ENCODE data around the gene MBOAT2. TPM values are rescaled to one million over a fixed set of nuclear protein-coding genes. Genes with fewer than 3 reads are reported as not detected.

MBOAT2 gene
- total RNA-seq, 2 donors from 2014 or later: 5.2 to 5.8 TPM

DNA sequence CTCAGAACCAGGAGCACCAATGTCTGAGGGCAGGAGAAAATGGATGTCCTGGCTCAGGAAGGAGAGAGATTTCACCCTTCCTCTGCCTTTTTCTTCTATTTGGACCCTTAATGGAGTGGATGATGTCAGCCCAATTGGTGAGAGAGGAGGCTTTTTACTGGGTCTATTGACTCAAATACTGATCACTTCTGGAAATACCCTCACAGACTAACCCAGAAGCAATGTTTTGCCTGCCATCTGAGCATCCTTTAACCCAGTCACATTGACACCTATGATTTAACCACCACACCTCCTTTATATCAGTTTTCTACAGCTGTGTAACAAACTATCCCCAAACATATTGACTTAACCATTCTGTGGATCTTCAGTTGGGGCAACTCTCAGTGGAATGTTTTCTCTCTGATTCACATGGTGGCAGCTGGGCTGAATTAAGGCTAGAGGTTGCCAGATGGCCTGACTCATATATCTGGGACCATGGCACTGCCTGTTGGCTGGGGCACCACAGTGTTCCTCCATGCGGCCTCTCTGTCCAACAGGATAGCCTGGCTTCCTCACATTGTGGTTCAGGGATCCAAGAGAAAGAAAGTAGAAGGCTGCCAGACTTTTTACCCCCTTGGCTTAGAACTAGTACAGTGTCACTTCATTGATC is 18.2 kb upstream of the MBOAT2 start:
- TF ChIP-seq, protein P1, sequence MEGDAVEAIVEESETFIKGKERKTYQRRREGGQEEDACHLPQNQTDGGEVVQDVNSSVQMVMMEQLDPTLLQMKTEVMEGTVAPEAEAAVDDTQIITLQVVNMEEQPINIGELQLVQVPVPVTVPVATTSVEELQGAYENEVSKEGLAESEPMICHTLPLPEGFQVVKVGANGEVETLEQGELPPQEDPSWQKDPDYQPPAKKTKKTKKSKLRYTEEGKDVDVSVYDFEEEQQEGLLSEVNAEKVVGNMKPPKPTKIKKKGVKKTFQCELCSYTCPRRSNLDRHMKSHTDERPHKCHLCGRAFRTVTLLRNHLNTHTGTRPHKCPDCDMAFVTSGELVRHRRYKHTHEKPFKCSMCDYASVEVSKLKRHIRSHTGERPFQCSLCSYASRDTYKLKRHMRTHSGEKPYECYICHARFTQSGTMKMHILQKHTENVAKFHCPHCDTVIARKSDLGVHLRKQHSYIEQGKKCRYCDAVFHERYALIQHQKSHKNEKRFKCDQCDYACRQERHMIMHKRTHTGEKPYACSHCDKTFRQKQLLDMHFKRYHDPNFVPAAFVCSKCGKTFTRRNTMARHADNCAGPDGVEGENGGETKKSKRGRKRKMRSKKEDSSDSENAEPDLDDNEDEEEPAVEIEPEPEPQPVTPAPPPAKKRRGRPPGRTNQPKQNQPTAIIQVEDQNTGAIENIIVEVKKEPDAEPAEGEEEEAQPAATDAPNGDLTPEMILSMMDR (IDR thresholded peaks at IDR 0.05): no peak
- no peaks in the 10 kb centered on the region for H3K9me3 ChIP-seq
- H3K4me1 ChIP-seq: no peaks in the 10 kb centered on the region
- H3K27me3 ChIP-seq: no peaks in the 10 kb centered on the region
- no peak overlapping the region for H3K4me3 ChIP-seq
- no peaks in the 10 kb centered on the region for H3K36me3 ChIP-seq
- no peak overlapping the region for H3K27ac ChIP-seq
- DNase-seq (ENCODE audit: low spot score): no peak

DNA sequence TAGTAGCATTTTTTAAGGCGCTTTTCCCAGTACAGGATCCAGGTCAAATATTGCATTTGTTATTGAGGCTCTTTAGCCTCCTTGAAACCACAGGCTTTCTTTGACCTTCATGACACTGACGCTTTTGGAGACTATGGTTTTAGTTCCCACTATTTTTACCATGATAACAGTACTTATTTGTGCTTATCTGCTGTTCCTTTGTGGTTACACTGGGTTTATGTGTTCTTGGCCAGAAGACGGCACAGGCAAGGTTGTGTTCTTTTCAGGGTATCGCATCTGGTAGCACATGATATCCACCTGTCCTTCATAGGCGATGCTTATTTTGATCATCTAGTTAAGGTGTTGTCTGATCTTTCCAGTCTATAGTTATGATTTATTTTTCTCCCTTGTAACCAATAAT is 16.8 kb upstream of the MBOAT2 start:
- H3K4me1 ChIP-seq: no peaks in the 10 kb centered on the region
- no peak overlapping the region for H3K4me3 ChIP-seq
- DNase-seq (ENCODE audit: low spot score): no peak

DNA sequence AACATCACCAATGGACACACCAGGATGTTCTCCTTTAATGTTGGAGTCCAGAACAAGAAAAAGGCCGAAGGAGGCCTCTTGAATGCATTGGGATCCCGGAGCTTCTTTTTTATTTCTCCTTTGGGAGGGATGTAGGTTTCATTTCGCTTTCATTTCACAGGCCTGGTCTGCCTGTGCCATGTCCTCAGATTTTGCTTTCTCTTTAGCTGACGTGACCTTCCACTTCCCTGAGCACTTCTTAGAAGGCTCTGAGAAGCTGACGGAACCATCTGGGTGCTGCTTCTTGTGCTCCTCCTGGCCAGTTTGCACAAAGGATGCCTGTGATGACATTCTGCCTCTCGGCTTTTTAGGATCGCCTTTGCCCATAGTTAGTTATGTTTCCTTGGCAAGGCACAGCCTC is 15.1 kb upstream of the MBOAT2 start:
- Histone ChIP-seq H3K4me1 (no peaks in the 10 kb centered on the region), H3K4me3 (no peak overlapping the region), H3K27ac (no peak overlapping the region), H3K36me3 (no peaks in the 10 kb centered on the region), H3K27me3 (no peaks in the 10 kb centered on the region), H3K9me3 (no peaks in the 10 kb centered on the region)
- DNase-seq (ENCODE audit: low spot score): no peak
- TF ChIP-seq, protein P1 (IDR thresholded peaks at IDR 0.05): no peak

More for the DNA sequence above, 16.8 kb upstream of the MBOAT2 start:
- Histone ChIP-seq H3K36me3 (no peaks in the 10 kb centered on the region), H3K27me3 (no peaks in the 10 kb centered on the region), H3K27ac (no peak overlapping the region), H3K9me3 (no peaks in the 10 kb centered on the region)
- TF ChIP-seq, protein P1 (IDR thresholded peaks at IDR 0.05): no peak

DNA sequence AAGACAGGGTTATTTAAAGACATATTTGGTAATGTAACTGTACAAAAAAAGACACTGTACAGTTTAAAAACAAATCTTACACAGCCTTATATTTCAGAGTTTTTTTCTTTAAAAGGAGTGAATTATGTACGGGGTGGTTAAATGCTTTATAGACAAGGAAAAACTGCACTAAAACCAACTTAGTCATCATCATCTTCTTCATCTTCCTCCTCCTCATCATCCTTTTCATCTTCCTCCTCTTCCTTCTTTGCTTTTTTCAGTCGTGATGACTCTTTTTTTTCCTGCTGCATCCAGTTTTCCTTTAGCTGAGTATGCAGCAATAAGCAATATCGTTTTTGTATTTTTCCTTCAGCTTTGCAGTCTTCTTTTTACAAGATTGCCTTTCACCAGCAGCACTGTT is 14.6 kb upstream of the MBOAT2 start:
- H3K27me3 ChIP-seq: no peaks in the 10 kb centered on the region
- H3K4me1 ChIP-seq: no peaks in the 10 kb centered on the region
- H3K4me3 ChIP-seq: no peak overlapping the region
- no peaks in the 10 kb centered on the region for H3K9me3 ChIP-seq
- no peak for DNase-seq (ENCODE audit: low spot score)
- H3K27ac ChIP-seq: no peak overlapping the region
- TF ChIP-seq, protein P1 (IDR thresholded peaks at IDR 0.05): no peak
- no peaks in the 10 kb centered on the region for H3K36me3 ChIP-seq

DNA sequence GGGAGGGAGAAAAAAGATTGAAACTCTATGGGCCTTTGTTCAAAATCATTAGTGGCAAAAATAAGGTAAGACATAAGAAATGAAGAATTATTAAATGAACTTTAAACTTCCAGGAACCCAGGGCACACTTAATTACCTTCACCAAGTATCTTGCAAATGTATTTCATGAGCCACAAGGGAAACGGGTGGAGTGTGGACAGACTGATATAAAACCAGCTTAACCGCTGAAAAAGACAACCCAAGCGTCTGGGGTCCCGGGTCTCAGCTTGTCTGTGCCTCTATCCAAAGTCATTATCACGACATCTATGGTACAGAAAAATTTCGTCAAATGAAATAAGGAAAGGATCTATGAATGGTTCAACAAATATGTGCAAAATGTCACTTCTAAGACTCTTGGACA is 13.9 kb upstream of the MBOAT2 start:
- Histone ChIP-seq H3K9me3 (no peaks in the 10 kb centered on the region), H3K27me3 (no peaks in the 10 kb centered on the region), H3K36me3 (no peaks in the 10 kb centered on the region), H3K4me1 (no peaks in the 10 kb centered on the region), H3K4me3 (no peak overlapping the region), H3K27ac (no peak overlapping the region)
- TF ChIP-seq, protein P1 (IDR thresholded peaks at IDR 0.05): no peak
- DNase-seq (ENCODE audit: low spot score): no peak

DNA sequence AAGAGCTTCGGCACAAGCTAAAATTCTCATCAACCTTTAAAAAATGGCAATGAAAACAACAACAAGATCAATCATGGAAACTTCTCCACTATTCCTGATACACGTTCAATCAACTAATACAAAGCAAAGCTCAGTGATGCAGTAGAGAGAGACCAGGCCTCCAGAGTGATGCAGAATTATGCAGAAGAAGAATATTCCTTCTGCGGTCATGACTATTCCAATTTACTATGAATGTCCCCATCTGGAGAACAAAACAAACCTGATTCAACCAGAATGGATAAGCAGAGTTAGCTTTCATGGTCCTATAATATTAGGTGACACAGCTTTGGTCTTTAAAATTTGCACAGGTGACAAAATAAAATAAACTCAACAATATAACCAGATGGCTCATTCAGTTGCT is 12.5 kb upstream of the MBOAT2 start:
- H3K27me3 ChIP-seq: no peaks in the 10 kb centered on the region
- H3K36me3 ChIP-seq: no peaks in the 10 kb centered on the region
- H3K4me3 ChIP-seq: no peak overlapping the region
- H3K9me3 ChIP-seq: no peaks in the 10 kb centered on the region
- H3K4me1 ChIP-seq: no peaks in the 10 kb centered on the region
- DNase-seq (ENCODE audit: low spot score): no peak
- H3K27ac ChIP-seq: no peak overlapping the region
- TF ChIP-seq, protein P1 (IDR thresholded peaks at IDR 0.05): no peak

Measured in right atrium auricular region (tissue), 2 donors.